Stimulated activated CD8-positive, alpha-beta memory T cell treated with anti-CD3 and anti-CD28 coated beads, Interleukin-7, amount 100 ng/mL, for 4 hours (primary cell): Measurements from ENCODE around the gene BBX.
"Not testable (repeated sequence)": the region's sequence is repeated elsewhere in the genome, so short reads cannot be mapped to it uniquely, and the experiment has no call there.

ENCODE experiments used
- DNase-seq, 2 donors: peaks; one replicate each; pipeline ENCODE4 v3.0.0-alpha.2; 2020; ENCODE audit warnings: low read depth in 2 of 2

The BBX gene

GRCh38 chr3:107542665-107543064 is 19.9 kb downstream of the BBX start:
- no peak for DNase-seq

- no peak for DNase-seq
These were observed 20.9 kb downstream of the BBX start for GRCh38 chr3:107543666-107544065.

GRCh38 chr3:107545680-107546120 is 22.9 kb downstream of the BBX start:
- DNase-seq: no peak

- DNase-seq: no peak
These were observed 25.8 kb downstream of the BBX start for GRCh38 chr3:107548601-107549000.

- no peak for DNase-seq
These were observed 32.6 kb downstream of the BBX start for GRCh38 chr3:107555359-107555758.

- DNase-seq: no peak
These were observed 35.0 kb downstream of the BBX start for GRCh38 chr3:107557743-107558142.

- DNase-seq: no peak
These were observed 37.4 kb downstream of the BBX start for GRCh38 chr3:107560166-107560565.

GRCh38 chr3:107561980-107562379 is 39.2 kb downstream of the BBX start:
- DNase-seq: no peak

- no peak for DNase-seq
These were observed 40.3 kb downstream of the BBX start for GRCh38 chr3:107562969-107563529.

GRCh38 chr3:107565244-107565643 is 42.5 kb downstream of the BBX start:
- DNase-seq: not testable (repeated sequence)

GRCh38 chr3:107571089-107571488 is 48.3 kb downstream of the BBX start:
- DNase-seq: not testable (repeated sequence)

- not testable (repeated sequence) for DNase-seq
These were observed 48.7 kb downstream of the BBX start for GRCh38 chr3:107571492-107571891.

- DNase-seq: no peak
These were observed 51.9 kb downstream of the BBX start for GRCh38 chr3:107574650-107575049.

- no peak for DNase-seq
These were observed 55.3 kb downstream of the BBX start for GRCh38 chr3:107578091-107578490.

- DNase-seq: no peak
These were observed 55.8 kb downstream of the BBX start for GRCh38 chr3:107578523-107578922.

- no peak for DNase-seq
These were observed 56.6 kb downstream of the BBX start for GRCh38 chr3:107579371-107579770.

GRCh38 chr3:107581230-107581629 is 58.5 kb downstream of the BBX start:
- no peak for DNase-seq

- DNase-seq: no peak
These were observed 65.5 kb downstream of the BBX start for GRCh38 chr3:107588217-107588616.

- DNase-seq: no peak
These were observed 66.7 kb downstream of the BBX start for GRCh38 chr3:107589454-107589853.

- DNase-seq: no peak
These were observed 68.0 kb downstream of the BBX start for GRCh38 chr3:107590786-107591185.

GRCh38 chr3:107592073-107592472 is 69.3 kb downstream of the BBX start:
- DNase-seq: no peak

- DNase-seq: no peak
These were observed 72.1 kb downstream of the BBX start for GRCh38 chr3:107594870-107595269.

GRCh38 chr3:107596639-107597038 is 73.9 kb downstream of the BBX start:
- DNase-seq: no peak
